ENCODE measurements around the gene TMEM138.
"Not testable (repeated sequence)": the region's sequence is repeated elsewhere in the genome, so short reads cannot be mapped to it uniquely, and the experiment has no call there.

Gene TMEM138

GRCh38 chr11:61367406-61367805, 5.2 kb downstream of the TMEM138 start:
- no peak for DNase-seq

- DNase-seq, result no peak
These were observed 6.5 kb downstream of the TMEM138 start for GRCh38 chr11:61368646-61369045.

GRCh38 chr11:61369372-61370348, 7.5 kb downstream of the TMEM138 start:
- no peak for DNase-seq

- DNase-seq, result no peak
These were observed 8.3 kb downstream of the TMEM138 start for GRCh38 chr11:61370349-61371005.

- no peak for DNase-seq
These were observed 10.7 kb downstream of the TMEM138 start for GRCh38 chr11:61372659-61373420.

GRCh38 chr11:61375761-61376108, 13.6 kb downstream of the TMEM138 start:
- no peak for DNase-seq

- no peak for DNase-seq
These were observed 15.4 kb downstream of the TMEM138 start for GRCh38 chr11:61377461-61378160.

GRCh38 chr11:61378713-61379313, 16.6 kb downstream of the TMEM138 start:
- DNase-seq, result no peak

GRCh38 chr11:61380884-61381283, 18.7 kb downstream of the TMEM138 start:
- no peak for DNase-seq

- not testable (repeated sequence) for DNase-seq
These were observed 21.7 kb downstream of the TMEM138 start for GRCh38 chr11:61383859-61384258.

GRCh38 chr11:61384271-61385242, 22.4 kb downstream of the TMEM138 start:
- no peak for DNase-seq

- DNase-seq, result no peak
These were observed 28.0 kb downstream of the TMEM138 start for GRCh38 chr11:61390161-61390560.

- no peak for DNase-seq
These were observed 30.9 kb downstream of the TMEM138 start for GRCh38 chr11:61392981-61393595.

GRCh38 chr11:61401173-61401572, 39.0 kb downstream of the TMEM138 start:
- DNase-seq, result no peak

GRCh38 chr11:61401573-61401972, 39.4 kb downstream of the TMEM138 start:
- no peak for DNase-seq

GRCh38 chr11:61403658-61404057, 41.5 kb downstream of the TMEM138 start:
- no peak for DNase-seq

- no peak for DNase-seq
These were observed 41.9 kb downstream of the TMEM138 start for GRCh38 chr11:61404103-61404502.

- DNase-seq, result no peak
These were observed 42.5 kb downstream of the TMEM138 start for GRCh38 chr11:61404641-61405040.

- DNase-seq, result no peak
These were observed 43.9 kb downstream of the TMEM138 start for GRCh38 chr11:61406067-61406466.

GRCh38 chr11:61406991-61407728, 45.0 kb downstream of the TMEM138 start:
- no peak for DNase-seq

Data from CD4-positive, alpha-beta T cell treated with Interferon gamma for 1 hour (primary cell).